CD4-positive, CD25-positive, alpha-beta regulatory T cell (primary cell): ENCODE results near the gene ANK3. TPM values are rescaled to one million over a fixed set of nuclear protein-coding genes. Genes with fewer than 3 reads are reported as not detected.

Source experiments
- ATAC-seq, 2 donors: fragments of 150-1000 bp; cut with Tn5 transposase; one replicate each; pipeline ENCODE4 v1.10.0; 2021; ENCODE audit warnings: low read depth in 2 of 2, moderate number of reproducible peaks in 2 of 2, moderate library complexity in 1 of 2
- DNase-seq, 3 donors: peaks; one replicate each; pipeline versions ENCODE4 v3.0.0 to v3.0.0-alpha.2; 2012 to 2022; ENCODE audit warnings: mixed read lengths in 1 of 3
- H3K27ac ChIP-seq: one replicate; pipeline ENCODE4 v1.7.0; 2013; ENCODE audit warnings: mild to moderate bottlenecking, low read length; ENCODE audit not compliant: insufficient read depth, poor library complexity, severe bottlenecking
- H3K27me3 ChIP-seq: one replicate; pipeline ENCODE4 v1.7.0; 2013; ENCODE audit warnings: low read length; ENCODE audit not compliant: control insufficient read depth, insufficient read depth
- H3K36me3 ChIP-seq: one replicate; pipeline ENCODE4 v1.7.0; 2013; ENCODE audit warnings: mild to moderate bottlenecking, low read length, moderate library complexity; ENCODE audit not compliant: control insufficient read depth, insufficient read depth
- H3K4me1 ChIP-seq: 2 replicates; pipeline ENCODE4 v1.7.0; 2013; ENCODE audit warnings: mild to moderate bottlenecking, low read length; ENCODE audit not compliant: insufficient read depth, control insufficient read depth, poor library complexity, severe bottlenecking
- H3K4me3 ChIP-seq: one replicate; pipeline ENCODE4 v1.7.0; 2013; ENCODE audit warnings: low read depth, mild to moderate bottlenecking, low read length, moderate library complexity
- H3K9me3 ChIP-seq, 2 experiments: 1 replicate in 1 of 2; 2 replicates in 1 of 2; pipeline ENCODE4 v1.7.0; 2013; ENCODE audit warnings: low read length in 2 of 2, mild to moderate bottlenecking in 1 of 2, moderate library complexity in 1 of 2; ENCODE audit not compliant: control insufficient read depth in 2 of 2
- H3K27ac Mint-ChIP-seq, 3 donors: one replicate each; pipeline ENCODE4 v1.8.0; 2020 to 2022; ENCODE audit warnings: mild to moderate bottlenecking in 3 of 3, mixed read lengths in 3 of 3, moderate library complexity in 2 of 3
- H3K27me3 Mint-ChIP-seq: one replicate; pipeline ENCODE4 v1.8.0; 2022; ENCODE audit warnings: mild to moderate bottlenecking, mixed read lengths
- H3K36me3 Mint-ChIP-seq: one replicate; pipeline ENCODE4 v1.8.0; 2020; ENCODE audit warnings: mixed read lengths
- H3K4me1 Mint-ChIP-seq, 4 donors: one replicate each; pipeline ENCODE4 v1.8.0; 2020 to 2022; ENCODE audit warnings: mixed read lengths in 4 of 4, mild to moderate bottlenecking in 1 of 4
- H3K4me3 Mint-ChIP-seq, 4 donors: one replicate each; pipeline ENCODE4 v1.8.0; 2020 to 2022; ENCODE audit warnings: mild to moderate bottlenecking in 4 of 4, mixed read lengths in 4 of 4, moderate library complexity in 3 of 4
- H3K9me3 Mint-ChIP-seq, 7 donors: one replicate each; pipeline ENCODE4 v1.8.0; 2020 to 2022; ENCODE audit warnings: mixed read lengths in 7 of 7, mild to moderate bottlenecking in 3 of 7, moderate library complexity in 2 of 7
- polyA plus RNA-seq, 4 donors: library from polyadenylated mRNA; unstranded; fragments of 300-500 nt; fragmentation: Illumina TruSeq; gene quantifications; one replicate each; pipeline ENCODE4 v1.2.3, GENCODE V29; 2021
- total RNA-seq: library from RNA; stranded (reverse); gene quantifications from one replicate; pipeline ENCODE4 v1.2.3, GENCODE V29; 2022

The ANK3 gene
- total and polyA plus RNA-seq, 5 donors from 2014 or later, result 1.8 to 32.6 (median 3.1) TPM

DNA sequence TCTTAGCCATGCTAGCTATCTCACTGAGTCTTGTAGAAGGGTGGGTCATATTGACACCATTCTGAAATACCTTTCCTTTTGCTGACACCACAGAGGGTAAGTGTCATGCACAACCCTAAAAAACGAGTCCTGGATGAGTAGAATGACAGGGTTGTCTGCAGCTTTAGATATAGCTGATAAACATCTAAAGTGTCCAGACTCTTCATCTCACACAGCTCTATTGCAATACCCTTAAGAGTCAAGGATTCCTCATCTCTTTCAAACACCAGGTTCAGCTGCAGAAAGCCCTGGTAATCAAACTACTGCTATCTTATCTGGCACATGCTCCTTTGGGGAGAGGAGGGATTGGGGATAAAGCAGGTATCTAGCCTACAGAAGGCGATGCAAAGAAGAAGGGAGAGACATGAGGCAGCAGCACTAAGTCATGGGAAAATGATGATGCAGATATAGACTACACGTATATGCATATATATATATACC is 127.0 kb downstream of the ANK3 start:
- Mint-ChIP-seq H3K27ac (no peak overlapping the region), H3K36me3 (no peaks in the 10 kb centered on the region), H3K27me3 (no peaks in the 10 kb centered on the region), H3K4me3 (no peak overlapping the region), H3K9me3 (peaks cover 0 to 1% (median 0%) of the 10 kb centered on the region in 7 donors), H3K4me1 (peaks cover 0 to 11% (median 3%) of the 10 kb centered on the region in 4 donors)
- DNase-seq (no peak), ATAC-seq (no peak)
- no peaks in the 10 kb centered on the region for H3K4me1 ChIP-seq
- no peaks in the 10 kb centered on the region for H3K36me3 ChIP-seq
- no peaks in the 10 kb centered on the region for H3K27me3 ChIP-seq
- no peak overlapping the region for H3K27ac ChIP-seq
- H3K4me3 ChIP-seq, result no peak overlapping the region
- H3K9me3 ChIP-seq, result no peaks in the 10 kb centered on the region

DNA sequence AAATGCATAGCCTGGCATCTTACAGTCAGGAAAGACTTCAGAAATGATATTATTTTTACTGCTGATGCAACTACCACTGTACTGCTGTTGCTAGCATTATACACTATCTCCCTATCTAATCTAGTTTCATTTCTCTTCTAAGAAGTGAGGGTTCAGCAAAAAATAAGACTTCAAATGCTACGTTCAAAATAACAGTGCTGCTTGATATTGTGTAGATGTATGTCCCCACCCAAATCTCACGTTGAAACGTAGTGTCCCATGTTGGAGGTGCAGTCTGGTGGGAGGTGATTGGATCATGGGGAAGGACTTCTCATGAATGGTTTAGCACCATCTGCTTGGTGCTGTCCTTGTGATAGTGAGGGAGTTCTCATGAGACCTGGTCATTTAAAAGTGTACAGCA is 129.4 kb downstream of the ANK3 start:
- Histone ChIP-seq H3K27me3 (no peaks in the 10 kb centered on the region), H3K27ac (no peak overlapping the region), H3K4me1 (no peaks in the 10 kb centered on the region), H3K36me3 (no peaks in the 10 kb centered on the region), H3K4me3 (no peak overlapping the region), H3K9me3 (no peaks in the 10 kb centered on the region)
- peaks cover 0 to 1% (median 0%) of the 10 kb centered on the region in 7 donors for H3K9me3 Mint-ChIP-seq
- no peaks in the 10 kb centered on the region for H3K27me3 Mint-ChIP-seq
- DNase-seq (peak in 1 of 3 donors; percentile 48), ATAC-seq (no peak)
- peak overlapping the region in 2 of 4 donors; percentile 9 to 75 for H3K4me3 Mint-ChIP-seq
- H3K27ac Mint-ChIP-seq, result no peak overlapping the region
- H3K4me1 Mint-ChIP-seq, result peaks cover 0 to 11% (median 3%) of the 10 kb centered on the region in 4 donors
- no peaks in the 10 kb centered on the region for H3K36me3 Mint-ChIP-seq

DNA sequence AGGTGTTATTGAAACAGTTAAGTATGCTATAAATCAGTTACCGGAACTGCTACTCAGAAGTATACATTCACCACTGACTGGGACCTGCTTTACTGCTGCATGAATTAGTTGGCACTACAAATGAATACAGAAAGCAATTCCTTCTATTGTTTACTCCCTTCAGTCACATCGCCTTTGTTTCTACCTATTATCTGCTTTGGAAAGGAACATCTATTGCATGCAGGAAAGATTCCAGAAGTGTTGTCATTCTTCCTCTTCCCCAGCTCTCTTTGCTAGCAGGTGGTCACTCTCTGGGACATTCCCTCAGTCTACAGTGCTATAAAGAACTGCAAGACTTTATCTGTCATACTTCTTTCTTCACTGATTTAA is 131.3 kb downstream of the ANK3 start:
- DNase-seq, result no peak
- Histone ChIP-seq H3K27ac (no peak overlapping the region), H3K4me1 (no peaks in the 10 kb centered on the region), H3K36me3 (no peaks in the 10 kb centered on the region), H3K4me3 (no peak overlapping the region), H3K27me3 (no peaks in the 10 kb centered on the region), H3K9me3 (no peaks in the 10 kb centered on the region)
- Mint-ChIP-seq H3K4me1 (peaks cover 0 to 11% (median 3%) of the 10 kb centered on the region in 4 donors), H3K27ac (no peak overlapping the region), H3K27me3 (no peaks in the 10 kb centered on the region), H3K36me3 (no peaks in the 10 kb centered on the region), H3K9me3 (peaks cover 0 to 1% (median 0%) of the 10 kb centered on the region in 7 donors), H3K4me3 (no peak overlapping the region)
- no peak for ATAC-seq

DNA sequence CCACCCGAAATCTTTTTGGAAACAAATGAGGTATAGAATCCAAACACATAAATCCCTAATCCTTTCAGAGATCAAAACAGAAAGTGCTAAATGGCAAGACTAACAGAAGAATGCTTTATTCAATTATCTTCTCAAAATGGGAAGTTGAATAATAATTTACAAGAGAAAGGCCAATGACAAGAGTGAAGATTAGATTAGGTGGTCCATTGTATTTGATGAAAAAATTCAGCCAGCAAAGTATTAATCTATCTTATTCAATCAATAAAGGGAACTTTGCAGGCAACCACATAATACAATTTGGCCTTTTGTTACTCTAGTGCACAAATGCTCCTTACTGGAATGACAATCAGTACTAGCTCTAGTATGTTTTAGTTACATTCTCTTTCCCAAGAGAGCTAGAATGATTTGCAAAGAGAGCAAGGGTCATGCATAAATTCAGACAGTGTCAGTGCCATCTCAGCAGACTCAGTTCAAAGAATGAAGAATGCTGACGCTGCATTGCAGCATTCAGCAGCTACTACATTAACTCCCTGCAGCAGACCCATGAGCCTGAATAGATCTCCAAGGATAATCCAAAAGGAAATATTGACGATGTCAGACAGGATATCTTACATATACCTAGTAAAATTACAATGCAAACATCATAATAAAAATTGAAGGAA is 131.8 kb downstream of the ANK3 start:
- Histone ChIP-seq H3K36me3 (no peaks in the 10 kb centered on the region), H3K4me1 (no peaks in the 10 kb centered on the region), H3K27me3 (no peaks in the 10 kb centered on the region), H3K4me3 (no peak overlapping the region), H3K27ac (no peak overlapping the region), H3K9me3 (no peaks in the 10 kb centered on the region)
- Mint-ChIP-seq H3K27me3 (no peaks in the 10 kb centered on the region), H3K36me3 (no peaks in the 10 kb centered on the region), H3K4me3 (no peak overlapping the region), H3K4me1 (peaks cover 0 to 11% (median 3%) of the 10 kb centered on the region in 4 donors), H3K27ac (no peak overlapping the region), H3K9me3 (peaks cover 0 to 1% (median 0%) of the 10 kb centered on the region in 7 donors)
- DNase-seq, result no peak
- no peak for ATAC-seq

DNA sequence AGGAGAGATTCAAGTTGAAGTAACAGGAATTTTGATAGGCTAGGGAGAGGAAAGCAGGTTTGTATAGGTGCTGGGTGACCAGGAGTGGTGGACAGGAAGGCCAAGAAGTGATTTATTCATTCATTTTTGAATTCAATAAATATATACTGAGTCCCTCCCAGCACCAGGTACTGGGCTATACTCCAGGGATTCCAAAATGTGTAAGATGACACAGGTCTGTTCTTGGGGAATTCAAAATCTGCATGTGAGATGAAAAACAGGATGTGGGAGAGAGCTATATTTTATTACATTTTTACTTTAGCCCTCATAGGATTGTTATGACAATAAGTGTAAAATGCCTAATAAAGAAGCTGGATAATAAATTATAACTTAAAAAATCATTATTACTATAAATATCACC is 134.9 kb downstream of the ANK3 start:
- Histone ChIP-seq H3K27ac (no peak overlapping the region), H3K4me3 (no peak overlapping the region), H3K27me3 (no peaks in the 10 kb centered on the region), H3K36me3 (no peaks in the 10 kb centered on the region), H3K9me3 (no peaks in the 10 kb centered on the region), H3K4me1 (no peaks in the 10 kb centered on the region)
- Mint-ChIP-seq H3K4me1 (peaks cover 0 to under 1% (median 0%) of the 10 kb centered on the region in 4 donors), H3K9me3 (peaks cover 0 to 2% (median 0%) of the 10 kb centered on the region in 7 donors), H3K36me3 (no peaks in the 10 kb centered on the region), H3K27ac (peak overlapping the region in 1 of 3 donors; percentile 18), H3K27me3 (no peaks in the 10 kb centered on the region), H3K4me3 (no peak overlapping the region)
- DNase-seq (no peak), ATAC-seq (no peak)

DNA sequence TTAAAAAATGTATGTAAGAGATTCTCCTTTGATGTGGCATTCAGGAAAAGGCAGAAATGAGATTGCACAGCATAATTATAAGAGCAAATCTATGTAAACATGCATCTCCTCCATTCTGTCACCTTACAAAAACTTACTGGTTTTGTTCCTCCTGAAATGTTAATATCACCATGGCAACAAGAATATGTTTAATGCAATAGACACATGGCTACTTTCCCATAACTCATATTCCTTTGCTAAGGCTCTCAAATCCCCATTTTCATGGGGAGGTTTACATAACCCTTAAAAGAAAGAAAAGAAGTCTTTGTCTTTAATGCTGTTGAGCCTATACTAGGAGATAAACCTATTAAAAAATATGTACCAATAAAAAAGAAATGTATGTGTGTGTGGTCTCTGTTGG is 136.2 kb downstream of the ANK3 start:
- no peak overlapping the region for H3K27ac Mint-ChIP-seq
- Histone ChIP-seq H3K4me1 (no peaks in the 10 kb centered on the region), H3K27ac (no peak overlapping the region), H3K36me3 (no peaks in the 10 kb centered on the region), H3K4me3 (no peak overlapping the region), H3K9me3 (no peaks in the 10 kb centered on the region), H3K27me3 (no peaks in the 10 kb centered on the region)
- H3K27me3 Mint-ChIP-seq, result no peaks in the 10 kb centered on the region
- H3K36me3 Mint-ChIP-seq, result no peaks in the 10 kb centered on the region
- peaks cover 0 to 2% (median 0%) of the 10 kb centered on the region in 7 donors for H3K9me3 Mint-ChIP-seq
- no peaks in the 10 kb centered on the region for H3K4me1 Mint-ChIP-seq
- no peak overlapping the region for H3K4me3 Mint-ChIP-seq
- no peak for DNase-seq
- no peak for ATAC-seq

DNA sequence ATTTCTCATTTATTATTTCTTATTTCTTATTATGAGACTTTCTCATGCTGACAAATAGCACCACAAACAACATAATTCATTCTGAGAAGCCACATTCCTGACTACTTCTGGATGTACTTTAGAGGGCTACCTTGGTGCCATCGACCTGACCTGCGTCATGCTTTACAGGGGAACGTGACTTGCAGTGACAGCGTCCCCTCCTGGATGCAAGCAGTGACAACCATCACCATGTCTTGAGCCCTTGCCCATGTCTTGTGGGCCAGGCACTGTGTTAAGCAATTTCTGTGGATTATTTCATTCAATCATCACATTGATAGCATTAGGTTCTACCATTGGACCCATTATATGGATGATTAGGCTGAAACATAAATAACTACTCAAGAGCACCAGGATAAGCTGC is 137.0 kb downstream of the ANK3 start:
- H3K9me3 ChIP-seq, result no peaks in the 10 kb centered on the region
- no peaks in the 10 kb centered on the region for H3K27me3 ChIP-seq
- no peaks in the 10 kb centered on the region for H3K4me1 ChIP-seq
- no peak overlapping the region for H3K27ac ChIP-seq
- no peak overlapping the region for H3K4me3 ChIP-seq
- ATAC-seq (no peak), DNase-seq (no peak)
- H3K27me3 Mint-ChIP-seq, result no peaks in the 10 kb centered on the region
- no peaks in the 10 kb centered on the region for H3K36me3 ChIP-seq
- H3K36me3 Mint-ChIP-seq, result no peaks in the 10 kb centered on the region
- no peak overlapping the region for H3K27ac Mint-ChIP-seq
- H3K9me3 Mint-ChIP-seq, result peaks cover 0 to 2% (median 0%) of the 10 kb centered on the region in 7 donors
- no peak overlapping the region for H3K4me3 Mint-ChIP-seq
- no peaks in the 10 kb centered on the region for H3K4me1 Mint-ChIP-seq

DNA sequence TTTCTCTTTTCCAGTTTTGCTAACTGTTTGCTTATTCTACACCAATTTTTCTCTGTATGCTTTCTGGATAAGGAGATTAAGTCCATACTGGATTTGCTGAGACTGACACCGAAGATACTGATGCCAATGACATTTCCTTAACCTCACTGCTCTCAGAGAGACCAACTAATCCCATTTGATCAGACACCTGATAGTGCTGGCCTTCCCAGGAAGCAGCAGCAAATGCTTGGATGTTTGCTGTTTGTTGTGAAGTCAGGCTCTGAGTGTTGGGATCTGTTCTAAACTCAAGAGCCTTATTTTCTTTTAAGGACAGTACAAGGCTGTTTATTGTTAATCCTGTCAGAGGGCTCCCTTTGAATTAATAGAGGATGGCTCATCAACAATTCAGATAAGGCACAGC is 143.3 kb downstream of the ANK3 start:
- Mint-ChIP-seq H3K9me3 (peaks cover 0 to 3% (median 0%) of the 10 kb centered on the region in 7 donors), H3K27me3 (no peaks in the 10 kb centered on the region), H3K36me3 (no peaks in the 10 kb centered on the region), H3K4me3 (no peak overlapping the region), H3K4me1 (no peaks in the 10 kb centered on the region), H3K27ac (no peak overlapping the region)
- Histone ChIP-seq H3K27me3 (no peaks in the 10 kb centered on the region), H3K4me1 (no peaks in the 10 kb centered on the region), H3K4me3 (no peak overlapping the region), H3K36me3 (no peaks in the 10 kb centered on the region), H3K27ac (no peak overlapping the region), H3K9me3 (no peaks in the 10 kb centered on the region)
- ATAC-seq, result no peak
- DNase-seq, result no peak
